T-cell (primary cell): ENCODE data around the gene STX2. TPM values are rescaled to one million over a fixed set of nuclear protein-coding genes. Genes with fewer than 3 reads are reported as not detected.

Experiments used
- ATAC-seq, 4 experiments: fragments of 200-7000 bp in 3 of 4; fragments of 150-1000 bp in 1 of 4; cut with Tn5 transposase; replicated peaks in 1 of 4; 1 replicate in 3 of 4; 2 replicates in 1 of 4; pipeline ENCODE4 v1.10.0; 2021; ENCODE audit warnings: moderate library complexity in 3 of 4, mild to moderate bottlenecking in 2 of 4, moderate number of reproducible peaks in 1 of 4
- CTCF ChIA-PET, 2 donors: fragments of 300-600 bp; sonication (Branson Sonifier 250); formaldehyde crosslinking; loops; one replicate each; lab custom pipeline; 2022; ENCODE audit warnings: antibody characterized with exemption in 2 of 2; lab: Charles Lee
- POLR2A ChIA-PET, 2 donors: fragments of 300-600 bp; sonication (Branson Sonifier 250); formaldehyde crosslinking; loops; one replicate each; lab custom pipeline; 2022; ENCODE audit warnings: antibody characterized with exemption in 2 of 2; lab: Charles Lee
- DNase-seq, 35 experiments: peaks; one replicate each; pipeline versions ENCODE4 v3.0.0 to v3.0.0-alpha.2; 2013 to 2023
- H3K27ac ChIP-seq: one replicate; pipeline ENCODE4 v1.5.1; 2013; ENCODE audit warnings: low read length
- H3K27me3 ChIP-seq, 2 experiments: replicated peaks in 1 of 2; 1 replicate in 1 of 2; 2 replicates in 1 of 2; pipeline versions ENCODE4 v1.6.1 to v1.7.0; 2013; ENCODE audit warnings: low read length in 1 of 2, mixed read lengths in 1 of 2; ENCODE audit not compliant: control insufficient read depth in 2 of 2, insufficient read depth in 2 of 2; ENCODE audit errors: extremely low read depth in 1 of 2
- H3K36me3 ChIP-seq, 2 donors: 1 replicate in 1 of 2; 2 replicates in 1 of 2; pipeline versions ENCODE4 v1.6.1 to v1.7.0; 2013; ENCODE audit warnings: low read length in 1 of 2; ENCODE audit not compliant: control insufficient read depth in 2 of 2, insufficient read depth in 1 of 2; ENCODE audit errors: extremely low read depth in 1 of 2
- H3K4me1 ChIP-seq, 2 experiments: 1 replicate in 1 of 2; 2 replicates in 1 of 2; pipeline versions ENCODE4 v1.6.1 to v1.7.0; 2013; ENCODE audit warnings: low read length in 2 of 2, mixed read lengths in 1 of 2; ENCODE audit not compliant: insufficient read depth in 2 of 2, control insufficient read depth in 1 of 2; ENCODE audit errors: extremely low read depth in 1 of 2
- H3K4me3 ChIP-seq, 2 donors: 1 replicate in 1 of 2; 2 replicates in 1 of 2; pipeline versions ENCODE4 v1.5.1 to v1.7.0; 2013; ENCODE audit warnings: mild to moderate bottlenecking in 2 of 2, low read length in 1 of 2, moderate library complexity in 1 of 2; ENCODE audit not compliant: control insufficient read depth in 1 of 2; ENCODE audit errors: extremely low read depth in 1 of 2
- H3K9me3 ChIP-seq: 2 replicates; pipeline ENCODE4 v1.7.0; 2013
- H3K27ac Mint-ChIP-seq, 2 donors: one replicate each; pipeline ENCODE4 v1.8.0; 2020 to 2021; ENCODE audit warnings: mild to moderate bottlenecking in 2 of 2, mixed read lengths in 2 of 2
- H3K27me3 Mint-ChIP-seq, 2 donors: one replicate each; pipeline ENCODE4 v1.8.0; 2021 to 2022; ENCODE audit warnings: mixed read lengths in 2 of 2
- H3K36me3 Mint-ChIP-seq: one replicate; pipeline ENCODE4 v1.8.0; 2021; ENCODE audit warnings: mixed read lengths
- H3K4me1 Mint-ChIP-seq, 3 donors: one replicate each; pipeline ENCODE4 v1.8.0; 2020 to 2022; ENCODE audit warnings: mixed read lengths in 3 of 3, mild to moderate bottlenecking in 1 of 3
- H3K4me3 Mint-ChIP-seq, 3 donors: one replicate each; pipeline ENCODE4 v1.8.0; 2020 to 2022; ENCODE audit warnings: mild to moderate bottlenecking in 3 of 3, mixed read lengths in 3 of 3, moderate library complexity in 3 of 3
- H3K9me3 Mint-ChIP-seq, 3 donors: one replicate each; pipeline ENCODE4 v1.8.0; 2020 to 2022; ENCODE audit warnings: mixed read lengths in 3 of 3
- WGBS: methylation state at CpG from one replicate; pipeline ENCODE4 v1.1.5; 2013; ENCODE audit warnings: missing lambda C conversion rate; ENCODE audit not compliant: insufficient coverage; 5-methylcytosine and 5-hydroxymethylcytosine counted together
- total RNA-seq, 35 experiments: library from RNA in 6 of 35; stranded (reverse) in 6 of 35; fragments of 120-200 nt in 1 of 35; gene quantifications; one replicate each; pipeline versions ENCODE4 v1.2.1 to v1.2.4 and lab custom pipeline; 2013 to 2026

STX2 gene
- total RNA-seq, 5 donors from 2014 or later (not counting 1 experiment from before 2014, with no cell fraction given) = 21.8 to 26.7 (median 22.8) TPM

- no peak overlapping the region for H3K27ac Mint-ChIP-seq
Observed at GRCh38 chr12:130793554-130793849, 45.5 kb downstream of the STX2 start.

DNA sequence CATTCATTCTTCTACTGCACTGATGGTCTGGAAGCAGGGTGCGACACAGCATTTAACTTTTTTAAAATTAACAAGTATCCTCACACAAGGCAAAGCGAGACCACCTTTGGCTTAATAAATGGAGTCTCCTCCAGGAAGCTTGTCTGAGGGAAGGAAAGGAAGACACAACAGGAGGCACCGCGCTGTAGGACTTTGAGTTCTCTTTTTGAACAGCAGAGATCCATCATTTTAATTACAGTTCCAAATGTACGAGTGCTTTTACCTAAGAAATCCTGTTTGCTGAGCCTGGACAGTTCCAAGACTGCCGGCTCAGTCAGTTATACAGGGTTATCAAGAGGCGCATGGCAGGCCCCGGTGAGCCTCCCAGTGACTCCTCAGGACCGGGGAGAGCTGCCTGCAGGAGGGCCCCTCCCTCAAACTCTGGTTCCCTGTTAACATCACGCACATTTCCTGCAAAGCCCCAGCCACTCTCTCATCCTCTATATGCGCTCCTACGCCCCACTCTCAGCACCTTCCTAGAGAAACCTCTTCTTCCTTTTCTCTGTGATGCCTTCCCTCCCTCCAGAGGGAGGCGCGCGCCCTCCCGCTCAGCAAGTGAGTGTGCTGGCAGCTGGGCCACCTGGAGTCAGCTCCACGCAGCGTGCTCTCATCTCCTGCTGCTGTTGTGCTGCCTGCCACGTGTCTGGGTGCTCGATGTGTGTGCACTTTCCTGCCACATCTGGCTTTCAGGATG is 46.1 kb downstream of the STX2 start:
- ATAC-seq (no peak), DNase-seq (no peak)
- no peaks in the 10 kb centered on the region for H3K27me3 ChIP-seq
- H3K27me3 Mint-ChIP-seq = no peaks in the 10 kb centered on the region
- peaks cover 0 to 13% of the 10 kb centered on the region in 2 experiments for H3K4me1 ChIP-seq
- H3K27ac Mint-ChIP-seq = no peak overlapping the region
- peaks cover 0 to 2% (median 0%) of the 10 kb centered on the region in 3 donors for H3K9me3 Mint-ChIP-seq
- H3K4me1 Mint-ChIP-seq = peaks cover 0 to 14% (median 12%) of the 10 kb centered on the region in 3 donors
- H3K27ac ChIP-seq = no peak overlapping the region
- CTCF ChIA-PET = no interaction called here
- peaks cover 3 to 48% of the 10 kb centered on the region in 2 donors for H3K36me3 ChIP-seq
- H3K9me3 ChIP-seq = no peaks in the 10 kb centered on the region
- H3K4me3 Mint-ChIP-seq = no peak overlapping the region
- POLR2A ChIA-PET = no interaction called here
- WGBS = 82% methylated on average over 15 of the region's 20 CpGs
- H3K4me3 ChIP-seq = no peak overlapping the region
- peaks cover 54% of the 10 kb centered on the region for H3K36me3 Mint-ChIP-seq

More at GRCh38 chr12:130793554-130793849, 45.5 kb downstream of the STX2 start:
- DNase-seq (no peak), ATAC-seq (no peak)
- Histone ChIP-seq H3K27ac (no peak overlapping the region), H3K4me3 (no peak overlapping the region), H3K9me3 (no peaks in the 10 kb centered on the region), H3K36me3 (peaks cover 3 to 48% of the 10 kb centered on the region in 2 donors), H3K27me3 (no peaks in the 10 kb centered on the region), H3K4me1 (peaks cover 0 to 13% of the 10 kb centered on the region in 2 experiments)
- H3K36me3 Mint-ChIP-seq = peaks cover 52% of the 10 kb centered on the region
- no peaks in the 10 kb centered on the region for H3K27me3 Mint-ChIP-seq
- 90% methylated on average over 2 of the region's 3 CpGs for WGBS
- no peak overlapping the region for H3K4me3 Mint-ChIP-seq
- ChIA-PET POLR2A (no interaction called here), CTCF (no interaction called here)
- H3K9me3 Mint-ChIP-seq = no peaks in the 10 kb centered on the region
- H3K4me1 Mint-ChIP-seq = peaks cover 0 to 14% (median 12%) of the 10 kb centered on the region in 3 donors

DNA sequence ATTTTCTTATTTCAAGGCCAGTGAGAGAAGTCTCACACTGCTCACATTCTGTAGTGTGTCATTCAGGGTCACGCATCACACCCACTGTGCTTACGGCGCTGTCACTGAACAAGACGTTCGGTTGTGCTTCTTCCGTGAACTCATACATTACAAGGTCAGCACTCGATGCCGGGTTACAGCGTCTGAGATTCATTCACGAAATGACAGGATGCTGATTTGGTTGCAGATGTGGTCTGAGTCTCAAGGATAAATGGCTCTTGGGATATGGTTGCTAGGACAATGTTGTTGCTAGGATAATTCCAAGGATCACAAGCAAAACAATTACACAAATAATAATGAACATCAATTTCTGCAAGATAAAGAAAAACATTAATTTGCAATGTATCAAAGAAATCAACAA is 47.4 kb downstream of the STX2 start:
- Histone ChIP-seq H3K27me3 (no peaks in the 10 kb centered on the region), H3K4me3 (no peak overlapping the region), H3K27ac (no peak overlapping the region), H3K36me3 (peaks cover 6 to 46% of the 10 kb centered on the region in 2 donors), H3K9me3 (no peaks in the 10 kb centered on the region), H3K4me1 (peaks cover 0 to 3% of the 10 kb centered on the region in 2 experiments)
- ChIA-PET CTCF (no interaction called here), POLR2A (no interaction called here)
- ATAC-seq (no peak), DNase-seq (no peak)
- Mint-ChIP-seq H3K27me3 (no peaks in the 10 kb centered on the region), H3K36me3 (peaks cover 56% of the 10 kb centered on the region), H3K27ac (no peak overlapping the region), H3K4me1 (peaks cover 0 to 2% (median 2%) of the 10 kb centered on the region in 3 donors), H3K4me3 (no peak overlapping the region), H3K9me3 (peaks cover 0 to 3% (median 0%) of the 10 kb centered on the region in 3 donors)
- 100% methylated on average over 6 of the region's 10 CpGs for WGBS

DNA sequence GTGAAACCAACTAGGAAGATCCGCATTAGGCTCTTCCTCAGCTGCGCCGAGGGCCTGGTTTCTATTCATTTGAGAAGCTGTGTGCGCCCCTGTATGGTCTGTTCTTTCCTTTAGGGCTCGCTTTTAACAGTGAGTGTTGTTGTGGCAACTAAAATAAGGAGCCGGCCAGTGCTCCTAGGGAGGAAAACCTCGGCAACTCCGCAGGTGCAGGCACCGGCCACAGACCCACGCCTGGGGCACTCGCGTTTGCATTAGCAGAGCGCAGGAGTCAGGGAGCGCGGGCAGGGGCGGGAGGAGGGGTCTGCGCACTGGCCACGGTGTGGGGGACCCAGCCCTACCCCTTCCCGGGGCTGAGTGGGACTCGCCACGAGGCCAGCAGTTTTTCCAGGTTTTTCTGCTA is 50.5 kb downstream of the STX2 start:
- Mint-ChIP-seq H3K4me3 (no peak overlapping the region), H3K4me1 (no peaks in the 10 kb centered on the region), H3K27me3 (no peaks in the 10 kb centered on the region), H3K36me3 (peaks cover 64% of the 10 kb centered on the region), H3K27ac (no peak overlapping the region), H3K9me3 (peaks cover 6 to 10% (median 8%) of the 10 kb centered on the region in 3 donors)
- ATAC-seq (no peak), DNase-seq (no peak)
- 93% methylated on average over 17 of the region's 21 CpGs for WGBS
- POLR2A ChIA-PET = no interaction called here
- H3K4me3 ChIP-seq = no peak overlapping the region
- H3K9me3 ChIP-seq = no peaks in the 10 kb centered on the region
- no peak overlapping the region for H3K27ac ChIP-seq
- no peaks in the 10 kb centered on the region for H3K27me3 ChIP-seq
- CTCF ChIA-PET = no interaction called here
- H3K36me3 ChIP-seq = peaks cover 6 to 27% of the 10 kb centered on the region in 2 donors
- no peaks in the 10 kb centered on the region for H3K4me1 ChIP-seq

DNA sequence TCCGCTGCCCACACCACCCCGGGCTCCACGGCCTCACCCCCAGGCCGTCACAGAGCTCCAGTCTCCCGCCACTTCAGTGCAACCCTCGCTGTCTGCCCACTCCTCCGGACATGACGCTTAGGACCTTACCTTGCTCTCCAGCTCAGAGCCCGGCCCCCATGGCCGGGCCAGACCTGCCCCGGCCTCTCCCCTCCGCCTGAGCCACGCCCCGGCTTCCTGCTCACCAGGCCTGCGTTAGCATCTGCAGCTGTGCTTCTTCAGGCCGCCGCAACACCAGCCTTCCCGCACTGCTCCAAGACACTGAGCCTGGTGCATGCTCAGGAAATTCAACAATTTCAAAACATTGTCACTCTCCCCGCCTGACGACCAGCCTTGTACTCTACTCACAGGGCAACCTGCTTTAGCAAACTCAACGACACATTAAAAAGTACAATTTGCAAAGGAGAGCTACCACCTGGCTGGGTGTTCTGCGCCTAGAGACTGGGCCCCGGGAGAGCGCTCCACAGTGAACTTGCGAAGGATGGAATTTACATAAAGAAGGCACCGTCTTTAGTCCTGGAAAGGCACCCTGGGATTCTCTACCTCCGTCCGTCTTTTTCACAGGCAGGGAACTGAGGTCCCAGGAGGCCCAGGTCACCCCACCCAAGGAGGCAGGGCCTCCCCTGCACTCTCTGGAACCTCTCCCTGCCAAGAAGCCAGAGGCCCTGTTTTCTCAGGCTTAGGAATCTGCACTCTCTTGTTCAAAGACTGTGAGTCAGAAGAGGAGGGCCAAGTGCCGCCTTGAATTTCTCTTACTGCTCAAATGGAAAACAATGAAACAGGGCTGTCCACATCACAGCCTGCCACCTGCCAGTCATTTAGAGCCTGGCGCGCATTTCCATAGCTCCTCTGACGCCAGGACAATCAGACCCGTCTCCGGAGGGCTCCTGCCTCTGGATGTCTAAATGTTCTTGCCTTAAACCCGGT is 51.3 kb downstream of the STX2 start:
- Histone ChIP-seq H3K4me1 (no peaks in the 10 kb centered on the region), H3K27me3 (no peaks in the 10 kb centered on the region), H3K9me3 (no peaks in the 10 kb centered on the region), H3K4me3 (no peak overlapping the region), H3K36me3 (peaks cover 6 to 25% of the 10 kb centered on the region in 2 donors), H3K27ac (no peak overlapping the region)
- ATAC-seq (no peak), DNase-seq (no peak)
- 97% methylated on average over 35 of the region's 35 CpGs for WGBS
- no peak overlapping the region for H3K4me3 Mint-ChIP-seq
- CTCF ChIA-PET = no interaction called here
- H3K9me3 Mint-ChIP-seq = peaks cover 6 to 10% (median 8%) of the 10 kb centered on the region in 3 donors
- POLR2A ChIA-PET = no interaction called here
- H3K27ac Mint-ChIP-seq = no peak overlapping the region
- H3K27me3 Mint-ChIP-seq = no peaks in the 10 kb centered on the region
- H3K36me3 Mint-ChIP-seq = peaks cover 63% of the 10 kb centered on the region
- no peaks in the 10 kb centered on the region for H3K4me1 Mint-ChIP-seq

DNA sequence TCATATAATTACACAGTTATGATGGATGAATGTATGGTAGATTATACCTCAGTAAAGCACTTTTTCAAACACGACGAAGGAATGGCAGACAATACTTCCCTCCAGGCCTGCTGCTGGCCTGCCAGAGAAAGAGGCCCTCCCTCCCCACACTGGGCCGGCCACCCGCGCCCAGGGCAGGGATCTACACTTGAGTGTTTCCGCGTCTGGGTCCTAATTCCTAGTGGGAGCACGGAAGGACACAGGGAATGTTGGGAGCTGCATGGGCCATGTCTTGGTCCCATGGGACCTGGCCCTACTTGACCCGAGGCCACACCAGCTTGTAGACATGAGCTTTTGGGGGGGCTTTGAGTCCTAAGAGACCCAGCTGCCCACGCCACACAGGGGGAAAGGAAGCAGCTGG is 52.0 kb downstream of the STX2 start:
- Histone ChIP-seq H3K9me3 (no peaks in the 10 kb centered on the region), H3K27ac (no peak overlapping the region), H3K4me1 (no peaks in the 10 kb centered on the region), H3K36me3 (peaks cover 6 to 24% of the 10 kb centered on the region in 2 donors), H3K27me3 (no peaks in the 10 kb centered on the region), H3K4me3 (no peak overlapping the region)
- no peak for ATAC-seq
- H3K4me3 Mint-ChIP-seq = no peak overlapping the region
- H3K27me3 Mint-ChIP-seq = no peaks in the 10 kb centered on the region
- H3K36me3 Mint-ChIP-seq = peaks cover 62% of the 10 kb centered on the region
- DNase-seq = no peak
- H3K27ac Mint-ChIP-seq = no peak overlapping the region
- no peaks in the 10 kb centered on the region for H3K4me1 Mint-ChIP-seq
- CTCF ChIA-PET = no interaction called here
- 84% methylated on average over 4 of the region's 10 CpGs for WGBS
- peaks cover 6 to 10% (median 8%) of the 10 kb centered on the region in 3 donors for H3K9me3 Mint-ChIP-seq
- POLR2A ChIA-PET = no interaction called here
